HG03095 (cell line): ENCODE data around the gene RNF6.

Source experiments
- ATAC-seq: cut with Tn5 transposase; IDR thresholded peaks from one replicate; pipeline ENCODE4 v1.9.1; 2021; ENCODE audit warnings: moderate library complexity; ENCODE audit not compliant: unreplicated experiment

The RNF6 gene

GRCh38 chr13:26227166-26227971 is 5.3 kb upstream of the RNF6 start:
- no peak for ATAC-seq

DNA sequence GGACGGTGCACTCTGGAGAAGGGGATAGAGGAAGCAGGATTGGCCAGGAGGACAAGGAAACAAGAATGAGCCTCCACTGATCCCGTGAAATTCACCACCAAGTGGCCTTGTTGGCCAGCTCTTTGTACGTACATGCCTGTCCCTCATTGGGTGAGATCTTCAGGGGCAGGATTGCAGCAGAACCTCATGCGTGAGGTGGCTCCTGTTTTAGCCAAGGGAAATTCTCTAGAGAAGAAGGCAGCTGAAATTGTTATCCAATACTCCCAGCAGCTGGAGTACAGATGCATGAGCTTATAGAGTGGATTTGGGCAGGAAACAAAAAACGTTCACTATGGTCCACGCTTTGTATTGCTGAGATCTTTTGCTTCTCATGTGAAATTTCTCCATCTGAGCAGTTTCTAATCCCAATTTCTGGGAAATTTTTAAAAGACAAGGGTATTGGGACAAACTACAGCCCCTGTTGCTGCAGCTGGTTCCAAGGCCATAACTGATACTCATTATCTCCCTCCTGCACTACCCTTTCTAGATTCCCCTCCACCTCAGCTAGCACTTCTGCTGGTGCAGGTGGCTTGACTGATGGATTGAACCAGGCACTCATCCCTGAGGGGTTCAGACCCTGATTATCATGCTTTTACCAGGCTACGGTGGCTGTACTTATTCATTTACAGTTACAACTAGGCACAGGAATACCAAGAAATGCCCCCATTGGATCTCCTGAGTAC is 3.9 kb upstream of the RNF6 start:
- ATAC-seq, result no peak

GRCh38 chr13:26222520-26223046 is 469 bp upstream of the RNF6 start:
- ATAC-seq, result peak; percentile 38

GRCh38 chr13:26221399-26221720 is 754 bp downstream of the RNF6 start:
- ATAC-seq, result peak; percentile 35

DNA sequence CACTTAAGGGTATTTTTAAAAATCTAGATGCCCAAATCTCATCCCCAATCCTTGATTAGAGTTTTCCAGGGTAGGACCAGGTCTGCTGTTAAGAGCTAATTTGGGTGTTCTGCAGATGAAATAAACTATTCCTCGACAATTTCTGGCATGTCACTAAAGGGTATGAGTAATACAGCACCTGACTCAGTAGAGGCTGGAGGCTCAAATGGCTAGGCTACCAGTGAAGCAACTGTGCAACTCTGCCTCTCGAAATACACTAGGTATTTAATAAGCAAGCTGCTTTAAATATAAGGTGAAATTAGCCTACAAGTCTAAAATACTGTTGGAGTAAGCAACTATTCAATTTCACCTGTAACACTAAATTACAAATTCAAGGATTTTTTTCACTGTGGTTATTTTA is 1.5 kb downstream of the RNF6 start:
- ATAC-seq, result no peak

DNA sequence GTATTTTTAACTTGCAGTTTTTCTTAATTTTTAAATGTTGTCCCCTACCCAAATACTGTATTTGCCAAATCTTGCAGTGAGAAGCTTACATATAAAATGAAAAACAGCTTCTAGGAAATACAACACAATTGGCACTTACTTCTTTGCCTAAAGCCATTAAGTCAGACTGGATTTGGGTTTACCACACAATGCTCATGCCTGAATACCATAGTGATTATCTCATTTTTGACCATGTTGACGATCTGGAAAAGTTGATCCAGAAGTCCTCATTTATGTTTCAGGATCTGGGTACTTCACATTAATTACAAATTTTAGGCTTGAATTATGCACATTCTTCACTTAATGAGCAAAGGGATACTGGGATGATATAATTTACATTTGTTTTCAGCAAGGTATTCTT is 2.4 kb downstream of the RNF6 start:
- ATAC-seq, result no peak

DNA sequence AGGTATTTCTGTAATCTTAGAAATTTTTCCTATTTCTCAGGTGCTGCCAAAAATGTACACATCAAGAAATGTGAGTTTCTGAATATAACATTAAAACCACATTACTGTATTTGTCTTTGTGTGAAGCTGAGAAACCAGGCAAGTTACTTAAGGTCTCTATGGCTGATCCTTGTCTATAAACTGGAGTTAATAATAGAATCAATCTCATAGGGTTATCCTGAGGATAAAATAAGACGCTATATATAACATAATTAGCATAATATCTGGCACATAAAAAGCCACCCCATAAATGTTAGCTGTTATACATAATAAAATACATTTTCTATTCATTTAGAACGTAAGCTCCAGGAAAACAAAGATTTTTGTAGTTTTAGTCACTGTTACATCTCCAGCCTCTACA is 6.1 kb downstream of the RNF6 start:
- no peak for ATAC-seq

DNA sequence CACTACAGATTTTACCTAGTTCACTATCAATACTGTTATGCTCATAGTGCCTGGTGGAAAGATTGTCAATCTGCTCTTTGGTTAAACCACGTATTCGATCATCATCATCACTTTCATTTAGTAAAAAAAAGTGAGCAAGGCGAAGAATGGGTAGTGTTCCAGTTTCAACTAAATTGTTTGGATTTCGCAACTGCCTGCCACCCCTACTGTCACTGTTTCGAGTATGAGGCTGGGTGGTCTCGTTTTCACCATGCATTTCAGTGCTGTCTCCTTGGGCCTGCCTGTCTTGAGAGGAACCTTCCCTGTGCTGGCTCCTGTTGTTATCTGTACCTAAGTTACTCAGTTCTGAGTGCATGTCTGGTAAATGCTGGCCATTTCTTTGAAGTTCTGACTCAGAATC is 8.1 kb downstream of the RNF6 start:
- no peak for ATAC-seq

DNA sequence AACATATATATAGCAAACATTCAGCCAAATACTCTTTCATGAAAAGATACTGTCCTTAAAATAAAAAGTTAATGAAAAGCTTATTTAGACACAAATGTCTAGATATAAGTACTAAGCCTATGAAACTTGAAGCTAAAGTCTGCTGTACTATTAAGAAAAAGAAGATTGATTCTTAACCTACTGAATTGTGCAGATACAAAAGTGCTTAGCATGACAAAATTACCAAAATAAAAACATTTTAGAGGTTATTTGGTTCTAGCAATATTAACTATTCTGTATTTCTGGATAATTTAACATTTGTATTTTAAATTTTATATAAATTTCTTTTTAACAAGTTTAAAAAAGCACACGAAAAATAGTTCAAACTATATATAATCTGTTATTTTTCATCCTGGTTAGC is 8.8 kb downstream of the RNF6 start:
- ATAC-seq, result no peak

GRCh38 chr13:26208287-26208686 is 13.8 kb downstream of the RNF6 start:
- no peak for ATAC-seq

- ATAC-seq, result no peak
These were observed 19.6 kb downstream of the RNF6 start for GRCh38 chr13:26202365-26202972.

DNA sequence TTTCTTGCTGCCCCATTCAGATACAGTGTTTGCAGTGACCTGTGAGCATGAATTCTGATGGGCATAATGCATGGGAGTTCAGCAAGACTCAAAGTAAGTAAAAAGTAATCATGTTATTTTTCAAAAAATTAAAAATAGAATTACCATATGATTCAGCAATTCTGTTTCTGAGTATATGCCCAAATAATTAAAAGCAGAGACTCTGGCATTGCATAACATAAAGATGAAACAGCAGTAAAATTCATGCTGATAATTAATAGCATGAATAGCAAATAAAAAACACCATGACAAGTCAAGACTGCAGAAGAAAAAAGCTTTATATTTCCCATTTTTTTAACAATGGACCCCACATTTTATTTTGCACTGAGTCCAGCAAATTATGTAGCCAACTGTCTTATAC is 21.3 kb downstream of the RNF6 start:
- no peak for ATAC-seq

- ATAC-seq, result no peak
These were observed 24.0 kb downstream of the RNF6 start for GRCh38 chr13:26198116-26198515.

GRCh38 chr13:26197298-26197697 is 24.8 kb downstream of the RNF6 start:
- no peak for ATAC-seq

GRCh38 chr13:26186995-26187394 is 35.1 kb downstream of the RNF6 start:
- ATAC-seq, result no peak

- ATAC-seq, result peak; percentile 75
These were observed 35.8 kb downstream of the RNF6 start for GRCh38 chr13:26186118-26186870.

- no peak for ATAC-seq
These were observed 36.4 kb downstream of the RNF6 start for GRCh38 chr13:26185720-26186117.

DNA sequence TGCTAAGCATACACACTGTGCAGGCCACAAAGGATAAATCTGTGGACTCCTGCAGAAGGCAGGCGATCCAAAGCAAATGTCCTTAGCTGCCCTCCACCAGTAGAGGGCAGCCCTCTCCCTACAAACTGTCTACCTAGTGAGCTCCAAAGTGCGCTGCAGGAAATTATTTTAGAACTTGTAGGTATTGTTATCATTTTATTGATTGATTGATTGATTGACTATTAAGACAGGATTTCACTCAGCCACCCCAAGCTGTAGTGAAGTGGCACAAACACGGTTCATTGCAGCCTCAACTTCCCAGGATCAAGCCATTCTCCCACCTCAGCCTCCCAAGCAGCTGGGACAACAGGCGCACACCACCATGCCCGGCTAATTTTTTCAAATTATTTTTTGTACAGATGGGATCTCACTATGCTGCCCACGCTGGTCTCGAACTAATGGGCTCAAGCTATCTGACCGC is 37.3 kb downstream of the RNF6 start:
- peak; percentile 39 for ATAC-seq

- no peak for ATAC-seq
These were observed 38.7 kb downstream of the RNF6 start for GRCh38 chr13:26183416-26183815.

- ATAC-seq, result no peak
These were observed 42.8 kb downstream of the RNF6 start for GRCh38 chr13:26179344-26179743.

DNA sequence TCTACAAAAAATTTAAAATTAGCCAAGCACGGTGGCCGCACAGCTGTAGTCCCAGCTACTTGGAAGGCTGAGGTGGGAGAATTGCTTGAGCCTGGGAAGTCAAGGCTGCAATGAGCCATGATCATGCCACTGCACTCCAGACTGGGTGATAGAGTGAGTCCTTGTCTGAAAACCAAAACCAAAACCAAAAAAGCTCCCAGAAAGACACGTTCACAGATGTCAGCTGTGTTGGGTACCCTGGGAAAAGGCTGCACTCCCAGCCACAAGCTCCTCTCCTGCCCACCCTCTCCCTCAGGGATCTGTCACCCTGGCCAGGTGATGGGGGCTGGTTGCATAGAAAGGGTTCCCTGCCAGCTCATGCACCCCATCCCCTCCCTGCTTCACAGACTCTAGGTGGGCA is 53.3 kb downstream of the RNF6 start:
- no peak for ATAC-seq
